GM21360 (cell line): ENCODE results near the gene ATP11A.

Experiments
- ATAC-seq: cut with Tn5 transposase; IDR thresholded peaks from one replicate; pipeline ENCODE4 v1.9.1; 2021; ENCODE audit warnings: mild to moderate bottlenecking, moderate library complexity; ENCODE audit not compliant: unreplicated experiment

ATP11A gene

GRCh38 chr13:112740502-112741131 lies 50.8 kb downstream of the ATP11A start:
- no peak for ATAC-seq

- no peak for ATAC-seq
Observed at GRCh38 chr13:112741185-112741755, 51.4 kb downstream of the ATP11A start.

GRCh38 chr13:112741835-112742570 lies 52.2 kb downstream of the ATP11A start:
- no peak for ATAC-seq

GRCh38 chr13:112742583-112742982 lies 52.7 kb downstream of the ATP11A start:
- ATAC-seq = no peak

- ATAC-seq = no peak
Observed at GRCh38 chr13:112743451-112744167, 53.8 kb downstream of the ATP11A start.

GRCh38 chr13:112744168-112745021 lies 54.6 kb downstream of the ATP11A start:
- no peak for ATAC-seq

- no peak for ATAC-seq
Observed at GRCh38 chr13:112746044-112746443, 56.2 kb downstream of the ATP11A start.

GRCh38 chr13:112747256-112747655 lies 57.4 kb downstream of the ATP11A start:
- no peak for ATAC-seq

- no peak for ATAC-seq
Observed at GRCh38 chr13:112748947-112749735, 59.3 kb downstream of the ATP11A start.

DNA sequence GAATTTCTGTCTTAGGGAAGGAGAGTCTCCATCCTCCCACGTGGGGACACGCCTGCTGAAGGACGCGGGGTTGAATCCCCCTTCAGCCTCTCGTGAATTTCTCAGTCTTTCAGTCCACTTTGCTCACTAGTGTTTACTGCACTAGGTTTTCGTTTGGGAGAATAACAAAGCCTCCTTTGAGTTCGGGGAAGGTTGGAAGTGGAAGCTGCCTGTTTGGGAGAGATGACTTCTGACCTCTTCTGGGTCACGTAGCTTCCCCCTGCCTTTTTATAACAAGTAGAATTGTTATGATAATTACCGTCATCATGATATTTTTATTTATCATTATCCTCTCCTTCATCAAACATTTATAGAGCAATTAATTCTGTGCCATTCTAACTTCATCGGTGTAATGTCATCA lies 60.7 kb downstream of the ATP11A start:
- ATAC-seq = no peak

- no peak for ATAC-seq
Observed at GRCh38 chr13:112751617-112752016, 61.8 kb downstream of the ATP11A start.

- ATAC-seq = no peak
Observed at GRCh38 chr13:112752211-112752610, 62.4 kb downstream of the ATP11A start.

GRCh38 chr13:112752711-112753541 lies 63.1 kb downstream of the ATP11A start:
- ATAC-seq = no peak

DNA sequence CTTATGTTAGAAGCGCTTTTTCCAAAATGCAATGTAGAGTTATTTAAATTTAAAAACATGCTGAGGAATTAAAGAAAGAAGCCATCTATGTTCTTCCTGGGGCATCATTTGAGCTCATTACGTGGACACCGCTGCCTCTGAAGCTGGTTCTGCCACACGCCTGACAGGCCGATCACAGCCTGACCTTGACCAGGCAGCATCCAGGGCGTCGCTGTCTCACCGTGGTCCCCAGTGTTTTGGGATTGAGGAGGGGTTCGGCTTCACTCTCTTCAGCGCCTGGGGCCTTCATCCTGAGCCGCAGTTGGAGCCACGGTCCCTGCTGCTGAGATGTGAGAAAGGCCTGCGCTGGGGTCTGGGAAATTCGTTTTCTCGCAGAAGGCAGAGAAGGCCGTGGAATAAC lies 64.0 kb downstream of the ATP11A start:
- ATAC-seq = no peak

DNA sequence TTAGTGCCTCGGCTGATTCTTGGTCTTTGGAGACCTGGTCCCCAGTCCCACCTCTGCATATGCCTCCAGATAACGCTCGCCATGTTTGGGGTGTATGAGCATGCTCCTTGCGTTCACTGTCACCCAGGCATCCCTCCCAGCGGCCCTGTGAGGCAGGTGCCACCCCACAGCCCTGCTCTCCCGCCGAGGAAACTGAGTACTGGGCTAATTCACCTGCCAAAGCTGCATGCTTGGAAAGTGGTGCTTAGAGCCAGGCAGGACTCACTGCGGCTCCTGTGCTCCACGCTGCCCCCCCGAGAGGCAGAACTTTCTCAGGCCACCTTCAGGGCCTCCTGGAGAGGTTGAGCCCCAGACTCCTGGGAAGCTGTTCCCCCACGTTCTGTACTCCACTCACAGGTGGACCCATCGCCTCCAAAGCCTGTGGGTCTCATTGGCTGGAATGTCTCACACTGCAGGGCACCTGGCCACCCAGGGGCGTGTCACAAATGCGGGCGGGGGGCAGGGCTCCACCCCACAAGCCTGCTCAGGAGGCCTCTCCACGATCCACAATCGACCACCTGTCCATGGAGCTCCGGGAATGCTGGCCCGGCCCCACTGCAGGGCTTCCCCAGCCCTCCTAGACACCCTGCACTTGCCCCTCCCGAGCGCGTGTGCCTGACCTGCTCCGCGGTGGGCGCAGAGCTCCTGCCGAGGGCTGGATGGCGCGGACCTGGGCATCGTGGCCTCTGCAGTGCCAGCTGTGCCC lies 64.6 kb downstream of the ATP11A start:
- ATAC-seq = no peak

- no peak for ATAC-seq
Observed at GRCh38 chr13:112755331-112755730, 65.5 kb downstream of the ATP11A start.

DNA sequence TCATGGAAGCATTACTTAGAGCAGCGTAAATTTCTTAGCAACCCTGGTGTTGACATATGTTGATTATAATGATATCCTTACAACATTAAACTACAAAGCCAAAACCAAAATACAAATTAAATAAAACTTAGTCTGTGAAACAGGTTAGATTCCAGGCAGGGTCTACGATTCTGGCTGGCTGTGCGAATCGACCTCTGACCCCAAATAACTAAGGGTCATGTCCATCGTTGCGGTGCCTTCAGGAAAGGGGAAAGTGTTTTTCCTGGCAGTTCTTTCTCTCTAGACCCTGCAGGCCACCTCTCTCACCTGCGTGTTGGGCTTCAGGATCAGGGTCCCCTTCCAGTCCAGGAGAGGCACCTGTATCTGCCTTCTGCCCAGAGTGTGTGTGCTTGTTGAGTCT lies 66.2 kb downstream of the ATP11A start:
- ATAC-seq = no peak

DNA sequence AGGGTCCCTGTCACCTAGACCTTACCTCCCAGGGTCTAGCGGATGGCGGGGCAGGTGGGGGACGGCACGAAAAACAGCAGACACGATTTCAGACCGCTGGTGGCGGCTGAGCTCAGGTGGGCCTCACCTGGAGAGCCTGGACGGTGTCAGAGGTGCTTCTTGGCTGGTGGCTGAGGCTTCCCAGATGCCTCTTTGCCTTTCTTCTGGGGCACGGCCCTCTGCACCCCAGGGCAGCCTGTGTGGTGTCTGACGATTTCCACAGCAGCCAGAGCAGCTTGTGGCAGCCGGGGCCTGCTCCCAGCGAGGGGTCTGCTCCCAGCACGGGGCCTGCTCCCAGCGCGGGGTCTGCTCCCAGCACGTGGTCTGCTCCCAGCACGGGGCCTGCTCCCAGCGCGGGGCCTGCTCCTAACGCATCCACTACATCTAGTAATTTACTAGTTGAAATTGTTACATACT lies 66.7 kb downstream of the ATP11A start:
- ATAC-seq = no peak
